Head of caudate nucleus (tissue), 42 donors: ENCODE data around the gene TJP2.

Experiments
- DNase-seq, 42 donors: peaks; one replicate each; pipeline versions ENCODE4 v3.0.0 to v3.0.0-alpha.2; 2020 to 2021; ENCODE audit warnings: mixed read lengths in 7 of 42
- intact Hi-C: fragments of 100-400 bp; cut with DNase I; formaldehyde crosslinking; loops from one replicate; pipeline ENCODE4 v1.15.0; 2022

The TJP2 gene

DNA sequence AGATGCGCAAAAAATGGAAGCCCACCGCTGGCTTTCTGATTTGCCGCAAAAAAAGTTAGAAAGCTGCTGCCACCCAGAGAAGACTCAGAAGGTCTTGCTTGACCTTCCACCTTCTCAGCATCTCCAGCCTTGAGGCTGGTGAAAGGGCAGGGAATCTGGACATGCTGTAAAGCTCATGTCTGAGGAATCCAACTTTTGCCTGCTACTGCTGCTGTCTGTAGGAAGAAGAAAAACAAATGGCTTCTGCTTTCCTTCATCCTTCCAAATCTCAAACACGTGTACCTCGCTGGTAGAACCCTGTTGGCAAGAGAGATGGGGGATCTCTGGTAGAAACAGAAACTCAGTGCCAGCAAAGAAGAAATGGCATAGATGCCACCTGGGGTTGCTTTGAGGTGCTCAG is 10.2 kb downstream of the TJP2 start:
- intact Hi-C loops: loop anchor here (5.0 kb wide), 1 partner anchor 147 kb away; the partner anchor contains the start of gene FXN
- DNase-seq: no peak

DNA sequence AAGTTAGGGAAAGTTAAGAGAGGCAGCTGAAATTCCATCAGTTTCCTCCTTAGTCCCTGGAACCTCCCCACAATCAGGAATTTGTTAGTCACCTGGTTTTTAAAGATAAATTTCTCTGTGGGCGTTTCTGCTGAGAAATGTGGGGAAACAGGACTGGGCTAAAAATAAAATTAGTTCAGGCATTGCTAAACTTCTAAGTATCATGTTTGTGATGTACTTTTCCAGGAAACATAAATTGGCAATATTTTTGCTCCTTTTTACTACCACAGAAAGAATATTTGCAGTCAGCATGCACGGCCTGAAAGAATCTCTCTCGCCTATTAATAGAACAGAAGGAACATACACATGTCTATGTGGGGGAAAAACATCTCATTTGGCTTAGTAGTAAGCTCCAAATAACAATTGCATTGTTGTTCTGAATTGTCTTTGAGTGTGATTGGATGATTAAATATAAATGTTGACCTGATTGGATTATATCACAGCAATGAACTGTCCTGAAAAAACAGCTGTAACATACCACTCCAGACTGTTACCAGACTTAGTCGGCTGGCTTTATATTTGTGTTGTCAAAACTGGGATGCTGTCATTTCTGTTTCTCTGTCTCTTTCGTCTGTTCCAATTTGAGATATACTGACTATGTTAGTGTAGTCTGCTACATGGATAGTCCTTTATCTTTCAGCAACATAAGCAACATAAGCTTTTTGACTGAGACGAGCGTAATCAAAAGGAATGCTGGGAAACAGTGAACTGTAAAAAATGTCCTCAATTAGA is 12.9 kb downstream of the TJP2 start:
- intact Hi-C loops: no loop called here
- DNase-seq: peak in 1 of 42 donors; percentile 31

DNA sequence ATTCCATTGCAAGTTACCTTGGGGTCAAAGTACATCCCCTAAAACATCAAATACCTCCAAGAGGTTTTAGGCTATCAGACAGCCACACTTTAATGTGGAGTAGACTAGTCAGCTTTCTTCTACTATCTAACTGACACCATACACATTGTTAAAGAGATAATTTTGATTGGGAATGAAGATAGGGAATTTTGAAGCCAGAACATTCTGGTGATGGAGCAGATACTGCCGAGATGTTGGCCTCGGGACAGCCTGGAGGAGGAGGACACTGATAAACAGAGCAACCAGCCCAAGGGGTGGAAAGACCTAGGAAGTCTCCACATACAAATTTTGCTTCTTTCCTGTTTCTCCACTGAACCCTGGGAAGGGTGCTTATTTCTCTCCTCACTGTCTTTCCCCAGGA is 14.9 kb downstream of the TJP2 start:
- DNase-seq: no peak
- intact Hi-C loops: no loop called here

DNA sequence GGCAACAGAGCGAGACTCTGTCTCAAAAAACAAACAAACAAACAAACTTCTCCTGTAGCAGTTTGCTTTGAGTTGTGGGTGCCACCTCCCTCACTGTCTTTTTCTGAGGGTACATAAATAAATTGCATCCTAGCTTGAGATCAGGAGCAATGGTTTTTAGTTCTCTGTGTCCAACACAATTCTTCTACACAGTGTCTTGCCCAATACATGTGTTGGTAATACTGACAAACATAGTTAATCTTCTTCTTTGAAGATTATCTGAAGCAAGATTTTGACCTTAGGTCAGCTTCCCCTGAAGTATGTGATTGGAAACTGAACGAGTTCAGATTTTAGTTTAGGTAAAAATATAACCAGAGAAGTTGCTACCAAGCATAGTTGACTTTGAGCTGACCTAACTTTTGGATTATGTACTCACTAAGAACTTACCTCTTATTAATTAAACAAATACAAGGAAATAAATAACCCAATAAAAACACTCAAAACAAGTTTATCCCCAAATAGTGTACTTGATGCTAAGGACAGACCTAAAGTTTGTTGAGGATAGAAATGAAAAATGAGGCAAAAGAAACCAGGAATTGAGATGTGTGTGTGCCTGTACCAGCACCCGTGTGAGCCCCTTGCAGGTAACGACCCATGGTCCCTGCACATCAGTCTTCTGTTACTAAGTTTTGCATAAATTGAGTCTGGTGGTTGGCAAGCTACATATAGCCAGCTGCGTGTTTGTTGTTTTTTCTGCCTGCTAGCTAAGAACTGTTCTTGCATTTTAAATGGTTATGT is 16.2 kb downstream of the TJP2 start:
- no peak for DNase-seq
- intact Hi-C loops: loop anchor here (5.0 to 10.0 kb wide), 2 partner anchors 65 to 138 kb away; no protein-coding TSS in a partner anchor

DNA sequence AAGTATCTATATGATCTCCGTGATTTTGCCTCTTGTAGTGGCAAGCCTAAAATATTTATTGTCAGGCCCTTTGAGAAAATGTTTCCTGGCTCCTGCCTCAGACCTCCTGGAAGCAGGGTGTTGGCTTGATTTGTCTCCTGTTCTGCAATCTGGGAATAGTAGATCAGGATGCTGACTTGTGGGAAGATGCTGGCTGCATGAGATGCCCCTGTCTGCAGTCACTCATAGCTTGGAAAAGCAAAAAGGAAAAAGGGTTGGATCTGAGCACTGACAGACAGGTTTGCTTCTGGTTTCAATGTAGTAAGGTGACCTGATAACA is 16.7 kb downstream of the TJP2 start:
- intact Hi-C loops: loop anchor here (5.0 to 10.0 kb wide), 2 partner anchors 66 to 139 kb away; no protein-coding TSS in a partner anchor
- DNase-seq: no peak

DNA sequence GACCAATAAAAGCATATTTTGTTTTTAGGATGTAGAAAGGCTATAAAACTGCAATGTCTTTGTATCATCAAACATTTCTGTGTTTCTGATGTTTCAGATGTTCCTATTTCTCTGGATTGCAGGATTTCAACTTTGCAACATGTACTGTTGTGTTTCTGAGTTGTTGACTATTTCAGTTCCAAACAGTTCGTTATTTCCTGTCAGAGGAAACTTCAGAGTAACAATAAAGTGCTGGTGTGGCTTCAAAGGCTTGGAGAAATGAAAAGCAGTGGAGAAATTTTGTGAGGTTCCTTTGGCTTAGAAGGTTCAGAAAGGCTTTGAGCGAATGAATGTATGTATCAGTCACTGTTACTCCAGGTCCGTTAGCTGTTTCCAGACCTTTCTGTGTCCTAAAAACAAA is 17.2 kb downstream of the TJP2 start:
- no peak for DNase-seq
- intact Hi-C loops: loop anchor here (5.0 to 10.0 kb wide), 2 partner anchors 66 to 139 kb away; no protein-coding TSS in a partner anchor

DNA sequence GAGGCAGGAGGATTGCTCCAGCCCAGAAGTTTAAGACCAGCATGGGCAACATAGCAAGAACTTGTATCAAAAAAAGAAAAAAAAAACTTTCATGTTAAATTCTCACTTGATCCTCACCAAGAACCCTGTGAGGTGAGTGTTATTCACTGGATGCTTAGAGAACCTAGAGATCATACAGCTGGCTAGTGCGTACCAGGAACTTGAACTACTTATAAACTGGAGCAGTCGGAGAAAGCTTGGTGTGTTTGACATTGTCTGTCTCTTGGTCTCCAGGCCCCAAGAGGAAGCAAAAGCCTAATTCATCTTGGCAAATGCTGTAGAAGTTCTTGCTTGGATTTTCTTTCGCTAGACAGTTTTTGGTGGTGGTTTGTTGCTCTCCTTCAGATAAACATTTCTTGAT is 18.1 kb downstream of the TJP2 start:
- DNase-seq: no peak
- intact Hi-C loops: loop anchor here (5.0 to 10.0 kb wide), 2 partner anchors 67 to 140 kb away; no protein-coding TSS in a partner anchor

DNA sequence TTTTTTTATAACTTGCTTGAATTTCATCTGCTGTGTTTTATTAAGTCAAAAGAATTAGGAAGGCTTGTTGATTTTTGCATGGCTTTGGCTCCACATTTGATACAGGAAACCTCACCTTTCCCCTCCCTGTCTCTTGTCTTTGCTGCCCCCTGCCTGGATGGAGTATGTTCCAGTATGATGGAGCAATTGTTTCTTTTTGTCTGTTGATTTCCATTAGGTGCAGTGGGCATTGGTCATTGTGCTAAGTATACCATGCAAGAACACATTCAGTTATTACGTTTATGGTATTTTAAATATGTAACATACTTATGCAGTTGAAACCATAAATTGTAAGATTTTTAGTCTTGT is 19.6 kb downstream of the TJP2 start:
- no peak for DNase-seq
- intact Hi-C loops: loop anchor here (5.0 to 10.0 kb wide), 2 partner anchors 69 to 141 kb away; no protein-coding TSS in a partner anchor

DNA sequence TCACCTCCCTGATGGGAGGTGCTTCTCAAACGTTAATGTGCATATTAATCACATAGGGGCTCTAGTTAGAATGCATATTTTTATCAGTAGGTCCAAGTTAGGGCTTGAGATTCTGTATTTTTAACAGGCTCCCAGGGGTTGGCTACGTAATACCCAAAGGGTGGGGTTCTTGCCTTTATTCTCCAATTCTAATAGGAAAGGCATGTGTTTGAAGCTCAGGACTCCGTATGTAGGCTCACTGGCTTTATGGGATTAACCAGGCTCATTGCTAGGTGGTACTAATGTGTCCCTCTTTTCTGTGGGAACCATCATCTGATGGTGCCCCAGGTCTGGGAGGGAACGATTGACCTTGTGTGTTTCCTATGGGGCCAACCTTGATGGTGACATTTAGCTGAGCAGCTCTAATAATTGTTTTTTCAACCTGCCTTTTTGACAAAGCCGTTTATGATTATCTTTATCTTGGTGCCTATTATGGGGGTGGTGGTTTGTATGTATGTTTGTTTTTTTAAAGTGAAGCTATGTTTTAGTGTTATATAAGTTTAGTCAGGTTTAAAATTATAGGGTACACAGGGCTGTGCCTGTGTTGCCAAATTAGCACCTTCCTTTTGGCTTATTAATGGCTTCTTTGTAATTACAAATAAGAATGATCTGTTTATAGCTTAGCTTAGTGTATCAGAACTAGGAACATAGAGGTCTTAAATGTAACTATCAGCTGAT is 20.8 kb downstream of the TJP2 start:
- intact Hi-C loops: loop anchor here (5.0 to 10.0 kb wide), 2 partner anchors 70 to 143 kb away; no protein-coding TSS in a partner anchor
- no peak for DNase-seq

DNA sequence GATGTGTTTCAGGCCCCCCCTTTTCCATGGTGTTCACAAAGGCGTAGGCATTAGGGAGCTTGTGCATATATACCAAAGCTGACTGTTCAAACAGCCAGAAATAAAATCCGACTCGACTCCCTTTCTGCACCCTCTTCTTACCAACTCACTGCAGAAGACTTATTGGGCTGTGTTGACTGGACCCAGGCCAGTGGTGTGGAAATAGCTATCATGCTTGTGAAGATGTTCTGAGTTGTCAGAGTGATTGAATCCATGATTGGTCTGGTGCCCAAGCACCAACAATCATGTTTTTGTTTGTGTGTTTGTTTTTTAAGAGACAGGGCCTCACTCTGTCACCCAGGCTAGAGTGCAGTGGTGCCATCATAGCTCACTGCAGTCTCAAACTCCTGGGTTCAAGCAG is 21.6 kb downstream of the TJP2 start:
- DNase-seq: peak in 36 of 42 donors; percentile 30 to 85 (median 67)
- intact Hi-C loops: loop anchor here (10.0 kb wide), 1 partner anchor 71 kb away; no protein-coding TSS in a partner anchor

DNA sequence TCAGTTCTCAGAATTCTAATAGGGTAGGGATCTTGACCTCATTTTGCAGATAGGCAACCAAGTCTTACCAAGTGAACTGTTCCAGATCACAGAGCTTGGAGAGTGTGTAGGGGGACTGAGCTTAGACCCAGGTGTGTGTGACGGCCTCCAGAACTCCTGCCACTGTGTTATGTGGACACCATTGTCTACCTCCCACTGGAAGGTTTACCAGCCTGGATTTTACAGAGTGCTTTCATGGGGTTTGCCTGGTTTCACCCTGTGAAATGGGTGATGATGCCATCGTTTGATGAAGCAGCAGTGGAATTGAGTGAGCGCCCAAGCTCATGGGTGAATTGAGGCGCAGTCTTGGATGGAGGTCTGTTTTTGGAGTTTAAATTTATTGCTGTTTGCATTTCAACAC is 23.6 kb downstream of the TJP2 start:
- intact Hi-C loops: loop anchor here (10.0 kb wide), 1 partner anchor 73 kb away; no protein-coding TSS in a partner anchor
- DNase-seq: no peak

DNA sequence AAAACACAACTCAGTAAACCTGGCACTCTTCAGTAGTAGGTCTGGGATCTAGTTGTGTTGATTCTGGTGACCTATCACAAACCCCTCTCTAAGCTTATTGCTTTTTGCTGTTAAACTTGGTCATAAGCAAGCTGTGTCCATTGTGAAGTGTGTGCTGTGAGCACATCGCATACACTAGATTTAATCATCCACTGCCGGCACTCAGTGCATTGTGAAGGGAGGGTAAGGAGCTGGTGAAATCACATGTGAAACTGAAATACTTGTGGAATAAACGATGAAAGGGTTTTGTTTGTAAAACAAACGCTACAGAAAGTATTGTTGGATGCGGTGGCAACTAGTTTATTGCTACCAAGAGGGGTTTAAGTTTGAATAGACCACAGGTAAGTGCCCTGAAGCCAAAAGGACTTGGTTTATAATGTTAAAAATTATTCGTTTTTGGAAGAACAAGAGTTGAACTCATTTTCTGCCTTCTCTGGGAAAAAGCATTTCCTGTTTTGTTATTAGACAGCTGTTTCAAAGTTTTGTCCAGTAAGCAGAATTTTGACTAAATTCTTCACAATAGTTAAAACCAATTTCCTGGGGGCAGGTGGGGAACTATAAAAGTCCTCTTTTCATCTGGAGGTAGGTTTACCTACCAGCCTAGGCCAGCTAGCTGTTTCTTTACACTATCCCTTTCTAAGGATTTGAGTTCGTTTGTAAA is 24.6 kb downstream of the TJP2 start:
- peak in 6 of 42 donors; percentile 38 to 60 (median 44) for DNase-seq
- intact Hi-C loops: loop anchor here (10.0 kb wide), 1 partner anchor 74 kb away; no protein-coding TSS in a partner anchor

DNA sequence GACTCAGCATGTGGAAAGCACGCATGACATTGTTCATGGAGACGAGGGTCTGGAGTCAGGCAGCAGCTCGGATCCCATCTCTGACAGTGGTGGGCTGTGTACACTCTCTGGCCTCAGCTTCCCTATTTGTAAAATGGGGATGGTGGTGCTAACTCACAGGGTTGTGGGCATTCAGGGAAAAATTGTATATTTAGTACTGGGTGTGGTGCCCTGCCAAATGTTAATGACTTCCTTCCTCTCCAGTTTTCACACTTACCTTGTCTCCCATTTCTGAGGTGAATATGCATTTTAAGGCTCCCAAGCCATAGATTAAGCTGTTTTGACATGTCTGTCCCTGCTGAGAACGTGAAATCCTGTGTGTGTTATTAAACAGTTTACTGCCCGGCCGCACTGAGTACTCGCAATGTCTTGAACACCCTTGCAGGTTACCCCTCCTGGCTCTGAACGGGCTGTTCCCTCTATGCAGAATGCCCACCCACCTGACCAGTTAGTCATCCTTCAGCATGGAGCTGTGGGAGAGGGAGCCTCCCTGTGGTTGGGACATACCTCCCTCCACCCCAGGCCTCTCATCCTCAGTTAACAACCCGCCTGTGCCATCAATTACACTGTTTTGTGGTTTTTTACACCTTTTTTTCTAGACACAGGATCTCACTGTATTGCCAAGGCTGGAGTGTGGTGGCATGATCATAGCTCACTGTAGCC is 25.8 kb downstream of the TJP2 start:
- peak in 1 of 42 donors; percentile 39 for DNase-seq
- intact Hi-C loops: loop anchor here (10.0 kb wide), 1 partner anchor 75 kb away; no protein-coding TSS in a partner anchor

DNA sequence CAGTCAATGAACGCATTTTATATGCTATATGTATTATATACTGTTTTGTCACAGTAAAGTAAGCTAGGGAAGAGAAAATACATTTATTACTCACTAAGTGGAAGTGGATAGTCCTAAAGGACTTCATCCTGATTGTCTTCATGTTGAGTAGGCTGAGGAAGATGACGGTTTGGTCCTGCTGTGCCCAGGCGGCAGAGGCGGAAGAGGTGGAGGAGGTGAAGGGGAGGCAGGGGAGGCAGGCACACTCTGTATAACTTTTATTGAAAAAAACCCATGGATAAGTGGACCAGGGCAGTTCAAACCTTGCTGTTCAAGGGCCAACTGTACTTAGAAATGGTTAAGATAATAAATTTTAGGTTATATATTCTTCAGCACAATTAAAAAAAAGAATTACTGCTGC is 28.5 kb downstream of the TJP2 start:
- intact Hi-C loops: no loop called here
- DNase-seq: no peak

DNA sequence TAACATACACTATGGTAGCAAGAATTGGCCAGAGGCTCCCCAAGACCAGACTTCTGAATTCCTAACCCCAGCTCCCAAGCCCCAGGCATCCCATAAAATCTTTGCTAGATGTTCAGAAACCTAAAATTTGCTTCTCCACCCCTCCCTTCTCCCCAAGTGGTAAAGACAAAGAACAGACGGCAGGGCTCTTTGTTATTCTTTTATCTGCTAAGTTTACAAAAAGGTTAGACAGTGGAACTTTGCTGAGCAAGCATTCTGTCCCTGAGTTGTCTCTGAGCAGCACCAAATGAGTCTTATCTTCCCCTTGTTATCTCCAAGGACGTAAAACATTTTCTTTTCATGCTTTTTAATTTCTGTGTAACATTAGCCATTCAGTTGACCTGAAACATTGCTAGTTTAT is 30.2 kb downstream of the TJP2 start:
- intact Hi-C loops: no loop called here
- DNase-seq: no peak

DNA sequence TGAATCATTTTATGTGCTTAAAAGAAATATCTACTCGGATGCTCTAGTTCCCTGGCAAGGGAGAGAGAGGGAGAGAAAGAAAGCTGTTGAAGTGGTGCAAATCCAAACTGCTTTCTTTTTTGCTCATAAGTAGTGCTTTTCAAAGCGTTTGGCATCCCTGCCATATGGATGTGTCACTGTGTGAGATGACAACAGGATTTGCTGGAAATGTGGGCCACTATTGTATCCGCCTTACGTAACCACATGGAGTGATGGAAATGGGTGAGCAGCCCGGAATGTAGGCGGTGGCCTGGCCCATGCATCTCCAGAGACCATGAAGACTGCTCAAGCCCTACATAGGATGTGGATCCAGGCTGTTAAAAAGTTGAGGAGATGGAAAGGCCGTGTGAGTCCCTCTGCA is 30.8 kb downstream of the TJP2 start:
- DNase-seq: peak in 38 of 42 donors; percentile 28 to 89 (median 70)
- intact Hi-C loops: no loop called here

DNA sequence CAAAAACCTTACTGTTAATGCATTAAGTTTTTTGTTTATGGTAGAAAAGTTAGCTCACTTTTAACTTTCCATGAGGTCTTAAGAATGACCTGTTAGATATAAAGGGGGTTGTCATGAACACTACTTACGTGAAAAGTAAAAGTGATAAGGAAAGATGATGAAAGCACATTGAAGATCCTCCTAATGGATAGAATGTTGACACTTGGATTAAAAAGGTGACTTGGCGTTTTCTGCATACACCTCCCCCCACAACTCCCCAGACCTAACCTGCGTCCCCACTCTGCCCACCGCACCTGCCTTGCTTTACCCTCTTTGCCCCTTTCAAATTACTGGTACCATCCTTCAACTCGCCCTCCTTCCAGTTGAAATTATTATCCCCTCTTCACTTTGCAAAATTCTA is 32.0 kb downstream of the TJP2 start:
- no peak for DNase-seq
- intact Hi-C loops: no loop called here

DNA sequence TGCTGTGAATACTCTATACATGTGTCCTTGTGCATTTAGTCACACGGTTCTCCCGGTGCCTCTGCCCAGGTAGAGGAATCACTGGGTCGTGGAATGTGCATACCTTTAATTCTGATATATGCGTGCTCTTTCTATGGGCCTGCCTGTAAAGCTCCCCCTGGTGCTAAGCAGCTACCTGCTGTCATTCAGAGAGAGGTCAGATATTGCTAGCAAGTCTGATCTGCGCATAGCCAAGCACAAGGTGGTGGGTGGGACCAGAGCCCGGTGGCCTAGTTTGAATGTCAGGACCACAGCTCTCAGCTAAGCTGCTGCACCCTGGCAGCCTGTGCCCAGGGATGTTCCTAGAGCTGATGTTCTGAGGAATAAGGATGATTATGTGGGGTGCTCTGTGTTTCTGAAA is 33.4 kb downstream of the TJP2 start:
- intact Hi-C loops: no loop called here
- DNase-seq: no peak
